GM21825 (cell line): ENCODE data around the gene ITGAX.

Experiments
- ATAC-seq: cut with Tn5 transposase; IDR thresholded peaks from one replicate; pipeline ENCODE4 v1.9.1; 2021; ENCODE audit warnings: mild to moderate bottlenecking, moderate library complexity; ENCODE audit not compliant: unreplicated experiment

The ITGAX gene

GRCh38 chr16:31371619-31372484, 16.9 kb downstream of the ITGAX start:
- no peak for ATAC-seq

- no peak for ATAC-seq
These were observed 18.3 kb downstream of the ITGAX start for GRCh38 chr16:31373235-31373634.

GRCh38 chr16:31375231-31375630, 20.3 kb downstream of the ITGAX start:
- no peak for ATAC-seq

- no peak for ATAC-seq
These were observed 21.7 kb downstream of the ITGAX start for GRCh38 chr16:31376705-31377104.

GRCh38 chr16:31377210-31377903, 22.4 kb downstream of the ITGAX start:
- no peak for ATAC-seq

- no peak for ATAC-seq
These were observed 25.2 kb downstream of the ITGAX start for GRCh38 chr16:31380201-31380600.

- ATAC-seq = peak; percentile 78
These were observed 27.6 kb downstream of the ITGAX start for GRCh38 chr16:31382485-31383161.

GRCh38 chr16:31385680-31386079, 30.7 kb downstream of the ITGAX start:
- no peak for ATAC-seq

- ATAC-seq = no peak
These were observed 31.4 kb downstream of the ITGAX start for GRCh38 chr16:31386157-31386984.

- ATAC-seq = no peak
These were observed 33.6 kb downstream of the ITGAX start for GRCh38 chr16:31388535-31388934.

- ATAC-seq = no peak
These were observed 35.6 kb downstream of the ITGAX start for GRCh38 chr16:31390504-31391041.

- ATAC-seq = no peak
These were observed 38.1 kb downstream of the ITGAX start, which contains the start of gene ITGAD for GRCh38 chr16:31393056-31393455. TSS of gene ITGAD (plus strand) at chr16:31393335. CDS start at chr16:31393361, 26 bp downstream.

GRCh38 chr16:31395647-31396046, 40.7 kb downstream of the ITGAX start:
- ATAC-seq = no peak

GRCh38 chr16:31397096-31397660, 42.2 kb downstream of the ITGAX start:
- ATAC-seq = no peak

GRCh38 chr16:31397701-31398100, 42.7 kb downstream of the ITGAX start:
- no peak for ATAC-seq

- ATAC-seq = no peak
These were observed 45.2 kb downstream of the ITGAX start for GRCh38 chr16:31400191-31400590.

GRCh38 chr16:31401436-31401835, 46.5 kb downstream of the ITGAX start:
- no peak for ATAC-seq

- ATAC-seq = no peak
These were observed 47.7 kb downstream of the ITGAX start for GRCh38 chr16:31402687-31403086.

- ATAC-seq = no peak
These were observed 48.8 kb downstream of the ITGAX start for GRCh38 chr16:31403590-31404352.
